ENCODE measurements around the gene ATP6V1B1.

Gene ATP6V1B1

GRCh38 chr2:70964596-70965386, 29.1 kb downstream of the ATP6V1B1 start:
- TF ChIP-seq EZH2 (IDR thresholded peaks at IDR 0.05; ENCODE audit: borderline replicate concordance, low read length) (no peak), CTCF (IDR thresholded peaks at IDR 0.05; ENCODE audit: low read length) (peak; percentile 52)
- Histone ChIP-seq H4K20me1 (ENCODE audit: insufficient read depth, low read length) (no peaks in the 10 kb centered on the region), H2AFZ (ENCODE audit: low read length) (no peak overlapping the region), H3F3A (ENCODE audit: insufficient read depth, low read length) (no peaks in the 10 kb centered on the region), H3K9me3 (ENCODE audit: low read length) (no peaks in the 10 kb centered on the region), H3K27ac (ENCODE audit: low read depth, low read length, poor library complexity, severe bottlenecking) (no peak overlapping the region), H3K27me3 (ENCODE audit: insufficient read depth, low read length) (no peaks in the 10 kb centered on the region), H3K36me3 (ENCODE audit: insufficient read depth, low read length) (no peaks in the 10 kb centered on the region), H3K9me2 (ENCODE audit: low read depth, low read length) (no peaks in the 10 kb centered on the region), H3K4me2 (ENCODE audit: low read length) (peak overlapping the region; percentile 60), H3K4me3 (ENCODE audit: low read depth, low read length, poor library complexity, severe bottlenecking) (peak overlapping the region; percentile 48), H3K9ac (ENCODE audit: low read length) (no peak overlapping the region; the same call in 1 of the 2 replicates), H3K79me2 (ENCODE audit: insufficient read depth, low read length) (no peaks in the 10 kb centered on the region), H3K4me1 (ENCODE audit: insufficient read depth, low read length, severe bottlenecking) (no peaks in the 10 kb centered on the region)

GRCh38 chr2:70965506-70965905, 29.8 kb downstream of the ATP6V1B1 start:
- H4K20me1 ChIP-seq (ENCODE audit: insufficient read depth, low read length) = no peaks in the 10 kb centered on the region
- H3K27me3 ChIP-seq (ENCODE audit: insufficient read depth, low read length) = no peaks in the 10 kb centered on the region
- H3K9me3 ChIP-seq (ENCODE audit: low read length) = no peaks in the 10 kb centered on the region
- no peak overlapping the region for H3K4me3 ChIP-seq (ENCODE audit: low read depth, low read length, poor library complexity, severe bottlenecking)
- H3K27ac ChIP-seq (ENCODE audit: low read depth, low read length, poor library complexity, severe bottlenecking) = no peak overlapping the region
- TF ChIP-seq EZH2 (IDR thresholded peaks at IDR 0.05; ENCODE audit: borderline replicate concordance, low read length) (no peak), CTCF (IDR thresholded peaks at IDR 0.05; ENCODE audit: low read length) (no peak)
- H2AFZ ChIP-seq (ENCODE audit: low read length) = no peak overlapping the region
- no peak overlapping the region for H3K9ac ChIP-seq (ENCODE audit: low read length)
- no peaks in the 10 kb centered on the region for H3K79me2 ChIP-seq (ENCODE audit: insufficient read depth, low read length)
- H3K4me1 ChIP-seq (ENCODE audit: insufficient read depth, low read length, severe bottlenecking) = no peaks in the 10 kb centered on the region
- no peaks in the 10 kb centered on the region for H3F3A ChIP-seq (ENCODE audit: insufficient read depth, low read length)
- no peaks in the 10 kb centered on the region for H3K9me2 ChIP-seq (ENCODE audit: low read depth, low read length)
- H3K36me3 ChIP-seq (ENCODE audit: insufficient read depth, low read length) = no peaks in the 10 kb centered on the region
- H3K4me2 ChIP-seq (ENCODE audit: low read length) = no peak overlapping the region

GRCh38 chr2:70966681-70967080, 31.0 kb downstream of the ATP6V1B1 start:
- H3K9me2 ChIP-seq (ENCODE audit: low read depth, low read length) = no peaks in the 10 kb centered on the region
- H3K79me2 ChIP-seq (ENCODE audit: insufficient read depth, low read length) = no peaks in the 10 kb centered on the region
- H3K9me3 ChIP-seq (ENCODE audit: low read length) = no peaks in the 10 kb centered on the region
- TF ChIP-seq CTCF (IDR thresholded peaks at IDR 0.05; ENCODE audit: low read length) (no peak), EZH2 (IDR thresholded peaks at IDR 0.05; ENCODE audit: borderline replicate concordance, low read length) (no peak)
- no peaks in the 10 kb centered on the region for H4K20me1 ChIP-seq (ENCODE audit: insufficient read depth, low read length)
- H3K4me1 ChIP-seq (ENCODE audit: insufficient read depth, low read length, severe bottlenecking) = no peaks in the 10 kb centered on the region
- no peak overlapping the region for H3K4me3 ChIP-seq (ENCODE audit: low read depth, low read length, poor library complexity, severe bottlenecking)
- H3K4me2 ChIP-seq (ENCODE audit: low read length) = no peak overlapping the region
- no peaks in the 10 kb centered on the region for H3F3A ChIP-seq (ENCODE audit: insufficient read depth, low read length)
- H3K9ac ChIP-seq (ENCODE audit: low read length) = no peak overlapping the region
- no peak overlapping the region for H3K27ac ChIP-seq (ENCODE audit: low read depth, low read length, poor library complexity, severe bottlenecking)
- no peaks in the 10 kb centered on the region for H3K27me3 ChIP-seq (ENCODE audit: insufficient read depth, low read length)
- H2AFZ ChIP-seq (ENCODE audit: low read length) = no peak overlapping the region
- H3K36me3 ChIP-seq (ENCODE audit: insufficient read depth, low read length) = no peaks in the 10 kb centered on the region

Data from OCI-LY1 (cell line).